GM19238 (cell line): ENCODE data around the gene LGALS4.
"Not testable (repeated sequence)": the region's sequence is repeated elsewhere in the genome, so short reads cannot be mapped to it uniquely, and the experiment has no call there.

Experiments used
- DNase-seq: peaks from one replicate; pipeline ENCODE4 v3.0.0; 2011; ENCODE audit warnings: low spot score; ENCODE audit not compliant: insufficient read length

The LGALS4 gene

GRCh38 chr19:38821230-38821825, 8.6 kb upstream of the LGALS4 start:
- DNase-seq, result not testable (repeated sequence)

GRCh38 chr19:38819231-38819920, 6.6 kb upstream of the LGALS4 start:
- DNase-seq, result no peak

GRCh38 chr19:38817081-38817480, 4.3 kb upstream of the LGALS4 start:
- no peak for DNase-seq

- DNase-seq, result no peak
These were observed 3.5 kb upstream of the LGALS4 start for GRCh38 chr19:38816131-38816750.

- no peak for DNase-seq
These were observed 2.6 kb upstream of the LGALS4 start for GRCh38 chr19:38815059-38816001.

GRCh38 chr19:38813932-38814331, 1.2 kb upstream of the LGALS4 start:
- DNase-seq, result not testable (repeated sequence)

GRCh38 chr19:38813323-38813722, 578 bp upstream of the LGALS4 start:
- DNase-seq, result no peak

GRCh38 chr19:38812009-38812840, 520 bp downstream of the LGALS4 start:
- no peak for DNase-seq

GRCh38 chr19:38809592-38810252, 3.0 kb downstream of the LGALS4 start:
- DNase-seq, result no peak

- DNase-seq, result no peak
These were observed 4.0 kb downstream of the LGALS4 start for GRCh38 chr19:38808741-38809140.

GRCh38 chr19:38807374-38808098, 5.2 kb downstream of the LGALS4 start:
- not testable (repeated sequence) for DNase-seq

GRCh38 chr19:38806371-38806770, 6.4 kb downstream of the LGALS4 start:
- DNase-seq, result no peak

- DNase-seq, result no peak
These were observed 7.6 kb downstream of the LGALS4 start for GRCh38 chr19:38805180-38805579.

GRCh38 chr19:38803543-38803942, 9.2 kb downstream of the LGALS4 start:
- no peak for DNase-seq

- DNase-seq, result no peak
These were observed 11.2 kb downstream of the LGALS4 start for GRCh38 chr19:38801359-38802095.

- no peak for DNase-seq
These were observed 12.0 kb downstream of the LGALS4 start for GRCh38 chr19:38800577-38801347.

GRCh38 chr19:38799104-38799503, 13.6 kb downstream of the LGALS4 start:
- DNase-seq, result no peak

- DNase-seq, result not testable (repeated sequence)
These were observed 15.0 kb downstream of the LGALS4 start for GRCh38 chr19:38797781-38798180.
